GM23248 (cell line): ENCODE data around the gene RNF145.

ENCODE experiments used
- EZH2 ChIP-seq: fragments of 200-600 bp; sonication (generic); IDR thresholded peaks from 2 replicates; pipeline ENCODE4 v1.6.1; 2018; ENCODE audit warnings: antibody characterized with exemption, mild to moderate bottlenecking; ENCODE audit not compliant: insufficient read depth, poor library complexity, severe bottlenecking
- EZH2phosphoT487 ChIP-seq: fragments of 200-600 bp; sonication (generic); IDR thresholded peaks from 2 replicates; pipeline ENCODE4 v1.6.1; 2018; ENCODE audit warnings: antibody characterized with exemption, moderate library complexity, mild to moderate bottlenecking, low read depth; ENCODE audit not compliant: insufficient read depth

DNA sequence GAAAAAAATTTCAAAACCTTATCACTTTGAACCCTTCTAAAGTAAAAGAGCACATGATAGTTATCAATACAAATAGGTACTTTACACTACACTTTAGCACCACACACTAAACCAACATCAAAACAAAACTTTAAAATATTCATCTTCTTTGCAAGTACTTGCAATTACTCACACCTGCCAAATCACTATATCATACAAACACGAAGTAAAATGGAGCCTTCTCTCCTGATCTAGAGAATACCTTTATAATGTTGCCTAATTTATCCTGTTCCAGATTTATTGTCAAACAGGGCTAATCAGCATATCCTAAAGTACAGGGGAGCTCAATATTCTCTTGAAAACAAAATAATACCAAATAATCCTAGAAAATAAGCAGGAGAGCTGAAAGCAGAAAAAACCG is 3.0 kb downstream of the RNF145 start:
- TF ChIP-seq EZH2 (no peak), EZH2phosphoT487 (no peak)
